Nephron (organoid): ENCODE measurements around the gene BCAS3.
A peak's percentile ranks its signal among the peaks of the same experiment; 100 is the strongest.

Source experiments
- H3K27ac Mint-ChIP-seq, 3 experiments: 2 replicates each; pipeline ENCODE4 v1.8.0; 2020; ENCODE audit warnings: mixed read lengths in 3 of 3, mild to moderate bottlenecking in 2 of 3, moderate library complexity in 1 of 3
- H3K27me3 Mint-ChIP-seq: 2 replicates; pipeline ENCODE4 v1.8.0; 2021; ENCODE audit warnings: low read depth, mild to moderate bottlenecking, moderate library complexity, mixed read lengths
- H3K36me3 Mint-ChIP-seq: 2 replicates; pipeline ENCODE4 v1.8.0; 2020; ENCODE audit warnings: low read depth, mixed read lengths
- H3K4me1 Mint-ChIP-seq: 2 replicates; pipeline ENCODE4 v1.8.0; 2020; ENCODE audit warnings: mixed read lengths
- H3K4me3 Mint-ChIP-seq, 3 experiments: 2 replicates each; pipeline ENCODE4 v1.8.0; 2020; ENCODE audit warnings: mild to moderate bottlenecking in 3 of 3, mixed read lengths in 3 of 3, moderate library complexity in 2 of 3
- H3K9me3 Mint-ChIP-seq: 2 replicates; pipeline ENCODE4 v1.8.0; 2020; ENCODE audit warnings: mixed read lengths
- TF ChIP-seq, protein P1 (sequence below), 3 experiments: fragments of 200-600 bp; sonication (generic); IDR thresholded peaks; one replicate each; pipeline ENCODE4 v1.5.0; 2021; ENCODE audit warnings: antibody characterized with exemption in 3 of 3; ENCODE audit not compliant: unreplicated experiment in 3 of 3

Gene BCAS3

GRCh38 chr17:60741031-60741430 lies 63.4 kb downstream of the BCAS3 start:
- H3K36me3 Mint-ChIP-seq: peaks cover 9% of the 10 kb centered on the region
- H3K27me3 Mint-ChIP-seq: no peaks in the 10 kb centered on the region
- peaks cover 11% of the 10 kb centered on the region for H3K4me1 Mint-ChIP-seq
- TF ChIP-seq, protein P1, sequence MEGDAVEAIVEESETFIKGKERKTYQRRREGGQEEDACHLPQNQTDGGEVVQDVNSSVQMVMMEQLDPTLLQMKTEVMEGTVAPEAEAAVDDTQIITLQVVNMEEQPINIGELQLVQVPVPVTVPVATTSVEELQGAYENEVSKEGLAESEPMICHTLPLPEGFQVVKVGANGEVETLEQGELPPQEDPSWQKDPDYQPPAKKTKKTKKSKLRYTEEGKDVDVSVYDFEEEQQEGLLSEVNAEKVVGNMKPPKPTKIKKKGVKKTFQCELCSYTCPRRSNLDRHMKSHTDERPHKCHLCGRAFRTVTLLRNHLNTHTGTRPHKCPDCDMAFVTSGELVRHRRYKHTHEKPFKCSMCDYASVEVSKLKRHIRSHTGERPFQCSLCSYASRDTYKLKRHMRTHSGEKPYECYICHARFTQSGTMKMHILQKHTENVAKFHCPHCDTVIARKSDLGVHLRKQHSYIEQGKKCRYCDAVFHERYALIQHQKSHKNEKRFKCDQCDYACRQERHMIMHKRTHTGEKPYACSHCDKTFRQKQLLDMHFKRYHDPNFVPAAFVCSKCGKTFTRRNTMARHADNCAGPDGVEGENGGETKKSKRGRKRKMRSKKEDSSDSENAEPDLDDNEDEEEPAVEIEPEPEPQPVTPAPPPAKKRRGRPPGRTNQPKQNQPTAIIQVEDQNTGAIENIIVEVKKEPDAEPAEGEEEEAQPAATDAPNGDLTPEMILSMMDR (IDR thresholded peaks at IDR 0.05; ENCODE audit: unreplicated experiment in 3 of 3): no peak
- H3K4me3 Mint-ChIP-seq: no peak overlapping the region
- H3K27ac Mint-ChIP-seq: no peak overlapping the region
- H3K9me3 Mint-ChIP-seq: peaks cover 24% of the 10 kb centered on the region

- H3K36me3 Mint-ChIP-seq: peaks cover 9% of the 10 kb centered on the region
- H3K4me3 Mint-ChIP-seq: no peak overlapping the region
- peaks cover 12% of the 10 kb centered on the region for H3K9me3 Mint-ChIP-seq
- H3K4me1 Mint-ChIP-seq: peaks cover 15% of the 10 kb centered on the region
- peak overlapping the region; percentile 62 to 96 (median 86) for H3K27ac Mint-ChIP-seq
- TF ChIP-seq, protein P1 (IDR thresholded peaks at IDR 0.05; ENCODE audit: unreplicated experiment in 3 of 3): no peak
- H3K27me3 Mint-ChIP-seq: no peaks in the 10 kb centered on the region
Observed at GRCh38 chr17:60743282-60743681, 65.6 kb downstream of the BCAS3 start.

DNA sequence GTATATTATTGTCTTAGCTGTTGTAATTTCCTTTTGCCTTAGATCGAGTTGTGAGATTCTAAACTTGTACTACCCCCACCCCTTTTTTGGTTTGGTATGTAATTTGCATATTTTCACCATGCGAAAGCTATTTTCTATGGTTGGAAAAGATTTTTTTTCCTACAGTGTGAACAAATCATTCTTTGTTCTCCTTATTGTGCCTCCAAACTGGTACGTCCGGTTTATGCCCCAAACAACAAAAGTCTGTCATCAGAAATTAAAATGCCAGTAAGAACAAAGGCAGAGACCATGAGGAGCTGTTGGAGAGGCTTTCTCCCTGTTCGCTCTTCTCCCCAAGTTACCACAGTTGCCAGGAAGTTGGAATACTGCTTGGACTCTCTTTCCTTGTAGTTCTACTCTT lies 66.1 kb downstream of the BCAS3 start:
- TF ChIP-seq, protein P1 (IDR thresholded peaks at IDR 0.05; ENCODE audit: unreplicated experiment in 3 of 3): no peak
- Mint-ChIP-seq H3K27ac (peak overlapping the region; percentile 62 to 96 (median 86)), H3K9me3 (peaks cover 10% of the 10 kb centered on the region), H3K27me3 (no peaks in the 10 kb centered on the region), H3K4me1 (peaks cover 15% of the 10 kb centered on the region), H3K4me3 (peak overlapping the region in 2 of 3 experiments; percentile 6 to 55), H3K36me3 (peaks cover 9% of the 10 kb centered on the region)

DNA sequence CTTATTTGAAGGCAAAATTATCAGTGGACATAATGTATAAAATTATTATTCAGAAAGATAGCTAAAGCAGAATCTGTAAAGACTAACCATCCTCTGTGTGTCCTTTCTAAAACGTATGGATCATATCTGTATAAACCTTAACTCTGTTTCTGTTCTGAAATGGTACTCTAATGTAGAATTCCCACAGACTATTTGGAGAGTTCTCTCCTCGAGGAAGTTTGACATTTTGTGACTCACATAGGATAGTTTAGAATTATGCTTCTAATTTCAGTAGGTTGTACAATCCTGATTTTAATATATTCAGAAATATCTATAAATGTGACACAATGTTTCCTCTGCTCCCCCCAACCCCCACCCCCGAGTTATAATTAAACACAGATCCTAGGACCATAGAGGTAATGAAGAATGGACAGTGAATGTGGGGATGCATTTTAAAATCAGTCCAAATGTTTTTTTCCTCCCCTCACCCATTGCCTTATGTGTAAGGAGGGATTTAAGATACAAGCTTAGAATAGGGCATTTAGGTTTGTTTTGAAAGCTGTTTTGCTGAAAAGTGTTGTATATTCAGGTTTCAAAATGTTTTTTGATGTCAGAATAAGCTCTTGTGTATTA lies 66.8 kb downstream of the BCAS3 start:
- TF ChIP-seq, protein P1 (IDR thresholded peaks at IDR 0.05; ENCODE audit: unreplicated experiment in 3 of 3): no peak
- H3K36me3 Mint-ChIP-seq: peaks cover 9% of the 10 kb centered on the region

GRCh38 chr17:60745544-60745943 lies 67.9 kb downstream of the BCAS3 start:
- peaks cover 4% of the 10 kb centered on the region for H3K9me3 Mint-ChIP-seq
- H3K4me3 Mint-ChIP-seq: no peak overlapping the region
- peaks cover 15% of the 10 kb centered on the region for H3K4me1 Mint-ChIP-seq
- TF ChIP-seq, protein P1 (IDR thresholded peaks at IDR 0.05; ENCODE audit: unreplicated experiment in 3 of 3): peak in 1 of 3 experiments; percentile 16
- H3K36me3 Mint-ChIP-seq: peaks cover 7% of the 10 kb centered on the region
- no peaks in the 10 kb centered on the region for H3K27me3 Mint-ChIP-seq
- H3K27ac Mint-ChIP-seq: no peak overlapping the region

More for the DNA sequence above, 66.8 kb downstream of the BCAS3 start:
- peaks cover 7% of the 10 kb centered on the region for H3K9me3 Mint-ChIP-seq
- H3K4me3 Mint-ChIP-seq: no peak overlapping the region
- H3K4me1 Mint-ChIP-seq: peaks cover 15% of the 10 kb centered on the region
- peak overlapping the region; percentile 62 to 96 (median 86) for H3K27ac Mint-ChIP-seq
- no peaks in the 10 kb centered on the region for H3K27me3 Mint-ChIP-seq
